Caki2 (cell line): ENCODE measurements around the gene TAF11L13. TPM values are rescaled to one million over a fixed set of nuclear protein-coding genes. Genes with fewer than 3 reads are reported as not detected.

ENCODE experiments used
- DNase-seq: peaks from one replicate; pipeline ENCODE4 v3.0.0-alpha.2; 2015; ENCODE audit warnings: low read depth
- in situ Hi-C: cut with HindIII; loops from 2 replicates; pipeline ENCODE4 v1.10.0; 2016; ENCODE audit warnings: low sequenced_read_pairs, low pct_unique_long_range_greater_than_20kb, mixed read lengths
- total RNA-seq: library from RNA; depleted of rRNA; stranded (reverse); fragments of >200 nt; shearing (Covaris generic); gene quantifications from 2 replicates; pipeline ENCODE4 v1.2.3, GENCODE V29; 2014; ENCODE audit warnings: low replicate concordance; rRNA removed

TAF11L13 gene
- total RNA-seq, 1 experiment from 2014 or later = not detected

DNA sequence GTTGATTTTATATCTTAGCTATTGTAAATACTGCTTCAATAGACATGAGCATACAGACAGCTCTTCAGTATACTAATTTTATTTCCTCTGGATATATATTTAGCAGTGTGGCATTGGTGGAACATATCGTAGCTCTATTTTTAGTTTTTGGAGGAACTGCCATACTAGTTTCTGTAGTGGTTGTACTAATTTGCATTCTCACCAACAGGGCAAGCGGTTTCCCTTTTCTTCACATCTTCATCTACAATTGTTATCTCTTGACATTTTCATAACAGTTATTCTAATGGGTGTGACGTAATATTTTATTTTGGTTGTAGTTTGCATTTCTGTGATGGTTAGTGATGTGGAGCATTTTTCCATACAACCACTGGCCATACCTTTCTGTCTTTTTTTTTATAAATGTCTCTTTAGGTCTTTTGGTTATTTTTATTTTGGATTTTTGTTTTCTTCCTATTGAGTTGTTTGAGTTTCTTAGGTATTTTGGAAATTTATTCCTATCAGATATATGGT is 34.9 kb downstream of the TAF11L13 start:
- no peak for DNase-seq
- in situ Hi-C loops = no loop called here

DNA sequence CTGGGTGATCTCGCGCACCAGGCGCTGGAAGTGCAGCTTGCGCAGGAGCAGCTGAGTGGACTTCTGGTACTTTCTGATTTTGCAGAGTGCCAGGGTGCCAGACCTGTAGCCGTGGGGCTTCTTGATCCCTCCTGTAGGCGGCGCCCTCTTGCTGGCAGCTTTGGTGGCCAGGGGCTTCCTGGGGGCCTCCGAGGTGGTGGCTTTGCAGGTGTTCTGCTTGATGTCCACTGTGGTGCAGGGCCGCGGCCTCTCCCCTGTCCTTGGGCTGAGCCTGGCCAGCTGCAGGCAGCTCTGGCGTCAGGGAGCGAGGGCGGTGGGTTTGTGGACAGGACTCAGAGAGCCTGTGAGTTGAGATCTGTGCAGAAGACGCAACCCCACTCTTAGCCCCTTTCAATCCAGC is 38.5 kb downstream of the TAF11L13 start:
- in situ Hi-C loops = no loop called here
- DNase-seq = no peak

DNA sequence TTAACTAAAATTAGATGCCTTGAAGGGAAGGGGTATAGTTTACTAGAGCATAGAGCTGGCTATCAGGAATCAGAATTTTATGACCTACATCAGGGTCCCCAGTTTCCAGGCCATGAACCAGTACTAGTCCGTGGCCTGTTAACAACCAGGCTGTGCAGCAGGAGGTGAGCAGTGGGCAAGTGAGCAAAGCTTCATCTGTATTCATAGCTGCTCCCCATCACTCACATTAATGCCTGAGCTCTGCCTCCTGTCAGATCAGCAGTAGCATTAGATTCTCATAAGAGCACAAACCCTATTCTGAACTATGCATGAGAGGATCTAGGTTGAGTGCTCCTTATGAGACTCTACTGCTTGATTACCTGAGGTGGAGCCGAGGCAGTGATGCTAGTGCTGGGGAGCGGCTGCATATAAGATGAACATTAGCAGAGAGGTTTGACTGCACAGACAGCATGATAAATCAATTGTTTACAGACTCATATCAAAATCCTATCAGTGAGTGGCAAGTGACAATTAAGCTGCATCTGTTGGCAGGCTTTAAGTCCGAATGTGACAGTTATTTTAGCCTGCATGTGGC is 47.0 kb downstream of the TAF11L13 start:
- no peak for DNase-seq
- in situ Hi-C loops = no loop called here

DNA sequence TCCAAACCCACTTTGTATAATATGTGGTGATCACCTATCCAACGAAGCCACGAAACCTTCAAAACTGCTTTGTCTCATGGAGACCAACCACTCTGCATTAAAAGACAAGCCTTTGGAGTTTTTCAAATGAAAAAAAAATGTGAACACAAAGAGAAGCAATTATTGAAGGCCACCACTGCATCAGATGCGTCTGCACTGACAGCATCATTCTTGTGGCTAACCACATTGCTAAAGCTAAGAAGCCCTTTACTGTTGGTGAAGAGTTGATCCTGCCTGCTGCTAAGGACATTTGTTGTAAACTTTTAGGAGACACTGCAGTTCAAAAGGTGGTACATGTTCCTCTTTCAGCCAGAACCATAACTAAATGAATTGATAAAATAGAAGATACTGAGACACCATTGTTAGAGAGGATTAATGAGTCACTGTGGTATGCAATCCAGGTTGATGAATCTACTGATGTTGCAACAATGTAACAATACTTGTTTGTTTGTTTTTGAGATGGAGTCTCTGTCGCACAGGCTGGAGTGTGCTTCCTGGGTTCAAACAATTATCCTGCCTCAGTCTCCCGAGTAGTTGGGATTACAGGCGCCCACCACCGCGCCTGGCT is 47.8 kb downstream of the TAF11L13 start:
- no peak for DNase-seq
- in situ Hi-C loops = no loop called here

- in situ Hi-C loops = no loop called here
- no peak for DNase-seq
These were observed 48.8 kb downstream of the TAF11L13 start for GRCh38 chr5:17680737-17681136.

Other genes with a start within 250 kb of the TAF11L13 start
- not detected in 2 replicates for gene TAF11L2, start 133.9 kb upstream of the TAF11L13 start, total RNA-seq
- gene TAF11L3, start 113.7 kb upstream of the TAF11L13 start, total RNA-seq = not detected in 2 replicates
- not detected in 2 replicates for gene TAF11L4, start 110.3 kb upstream of the TAF11L13 start, total RNA-seq
- not detected in 2 replicates for gene TAF11L5, start 106.9 kb upstream of the TAF11L13 start, total RNA-seq
- not detected in 2 replicates for gene TAF11L6, start 103.4 kb upstream of the TAF11L13 start, total RNA-seq
- gene TAF11L7, start 46.3 kb upstream of the TAF11L13 start, total RNA-seq = not detected in 2 replicates
- gene TAF11L8, start 41.1 kb upstream of the TAF11L13 start, total RNA-seq = not detected in 2 replicates
- not detected in 2 replicates for gene TAF11L9, start 37.7 kb upstream of the TAF11L13 start, total RNA-seq
- not detected in 2 replicates for gene TAF11L10, start 34.3 kb upstream of the TAF11L13 start, total RNA-seq
- not detected in 2 replicates for gene TAF11L11, start 27.9 kb upstream of the TAF11L13 start, total RNA-seq
- not detected in 2 replicates for gene TAF11L12, start 21.7 kb upstream of the TAF11L13 start, total RNA-seq
- not detected in 2 replicates for gene TAF11L14, start 2.4 kb downstream of the TAF11L13 start, total RNA-seq